ENCODE data around the gene ALKBH2. TPM values are rescaled to one million over a fixed set of nuclear protein-coding genes. Genes with fewer than 3 reads are reported as not detected.

The ALKBH2 gene
- polyA plus RNA-seq, 1 donor from 2014 or later = 44.0 TPM

GRCh38 chr12:109115404-109115757, 22.1 kb upstream of the ALKBH2 start:
- Histone ChIP-seq H3K9ac (ENCODE audit: low read length) (no peak overlapping the region), H3K27ac (ENCODE audit: low read length) (no peak overlapping the region), H3K9me2 (ENCODE audit: insufficient read depth, low read length) (no peaks in the 10 kb centered on the region), H3F3A (ENCODE audit: insufficient read depth, low read length, poor library complexity, severe bottlenecking) (no peaks in the 10 kb centered on the region), H4K20me1 (ENCODE audit: insufficient read depth) (no peaks in the 10 kb centered on the region), H3K4me3 (ENCODE audit: low read length) (no peak overlapping the region), H3K79me2 (replicated peaks; ENCODE audit: insufficient read depth, low read length) (no peaks in the 10 kb centered on the region), H3K27me3 (ENCODE audit: insufficient read depth, low read depth, low read length) (no peaks in the 10 kb centered on the region), H3K9me3 (ENCODE audit: low read length) (no peaks in the 10 kb centered on the region), H3K4me2 (ENCODE audit: low read length) (no peak overlapping the region), H3K36me3 (ENCODE audit: insufficient read depth, low read length) (no peaks in the 10 kb centered on the region), H2AFZ (ENCODE audit: low read depth, low read length) (no peak overlapping the region)
- TF ChIP-seq MXI1 (conservative IDR thresholded peaks at IDR 0.05; ENCODE audit: poor library complexity, severe bottlenecking) (no peak), POLR2AphosphoS5 (IDR thresholded peaks at IDR 0.05) (no peak), TAF1 (IDR thresholded peaks at IDR 0.05; ENCODE audit: low read depth) (no peak), RAD21 (conservative IDR thresholded peaks at IDR 0.05) (no peak), SMC3 (conservative IDR thresholded peaks at IDR 0.05; ENCODE audit: poor library complexity) (no peak), EZH2 (IDR thresholded peaks at IDR 0.05; ENCODE audit: borderline replicate concordance, insufficient read depth, low read length, poor library complexity, severe bottlenecking) (no peak), EP300 (conservative IDR thresholded peaks at IDR 0.05; ENCODE audit: poor library complexity, severe bottlenecking) (no peak)
- TF ChIP-seq, protein P1, sequence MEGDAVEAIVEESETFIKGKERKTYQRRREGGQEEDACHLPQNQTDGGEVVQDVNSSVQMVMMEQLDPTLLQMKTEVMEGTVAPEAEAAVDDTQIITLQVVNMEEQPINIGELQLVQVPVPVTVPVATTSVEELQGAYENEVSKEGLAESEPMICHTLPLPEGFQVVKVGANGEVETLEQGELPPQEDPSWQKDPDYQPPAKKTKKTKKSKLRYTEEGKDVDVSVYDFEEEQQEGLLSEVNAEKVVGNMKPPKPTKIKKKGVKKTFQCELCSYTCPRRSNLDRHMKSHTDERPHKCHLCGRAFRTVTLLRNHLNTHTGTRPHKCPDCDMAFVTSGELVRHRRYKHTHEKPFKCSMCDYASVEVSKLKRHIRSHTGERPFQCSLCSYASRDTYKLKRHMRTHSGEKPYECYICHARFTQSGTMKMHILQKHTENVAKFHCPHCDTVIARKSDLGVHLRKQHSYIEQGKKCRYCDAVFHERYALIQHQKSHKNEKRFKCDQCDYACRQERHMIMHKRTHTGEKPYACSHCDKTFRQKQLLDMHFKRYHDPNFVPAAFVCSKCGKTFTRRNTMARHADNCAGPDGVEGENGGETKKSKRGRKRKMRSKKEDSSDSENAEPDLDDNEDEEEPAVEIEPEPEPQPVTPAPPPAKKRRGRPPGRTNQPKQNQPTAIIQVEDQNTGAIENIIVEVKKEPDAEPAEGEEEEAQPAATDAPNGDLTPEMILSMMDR (IDR thresholded peaks at IDR 0.05; ENCODE audit: poor library complexity, severe bottlenecking) = no peak
- TF ChIP-seq, protein P2, sequence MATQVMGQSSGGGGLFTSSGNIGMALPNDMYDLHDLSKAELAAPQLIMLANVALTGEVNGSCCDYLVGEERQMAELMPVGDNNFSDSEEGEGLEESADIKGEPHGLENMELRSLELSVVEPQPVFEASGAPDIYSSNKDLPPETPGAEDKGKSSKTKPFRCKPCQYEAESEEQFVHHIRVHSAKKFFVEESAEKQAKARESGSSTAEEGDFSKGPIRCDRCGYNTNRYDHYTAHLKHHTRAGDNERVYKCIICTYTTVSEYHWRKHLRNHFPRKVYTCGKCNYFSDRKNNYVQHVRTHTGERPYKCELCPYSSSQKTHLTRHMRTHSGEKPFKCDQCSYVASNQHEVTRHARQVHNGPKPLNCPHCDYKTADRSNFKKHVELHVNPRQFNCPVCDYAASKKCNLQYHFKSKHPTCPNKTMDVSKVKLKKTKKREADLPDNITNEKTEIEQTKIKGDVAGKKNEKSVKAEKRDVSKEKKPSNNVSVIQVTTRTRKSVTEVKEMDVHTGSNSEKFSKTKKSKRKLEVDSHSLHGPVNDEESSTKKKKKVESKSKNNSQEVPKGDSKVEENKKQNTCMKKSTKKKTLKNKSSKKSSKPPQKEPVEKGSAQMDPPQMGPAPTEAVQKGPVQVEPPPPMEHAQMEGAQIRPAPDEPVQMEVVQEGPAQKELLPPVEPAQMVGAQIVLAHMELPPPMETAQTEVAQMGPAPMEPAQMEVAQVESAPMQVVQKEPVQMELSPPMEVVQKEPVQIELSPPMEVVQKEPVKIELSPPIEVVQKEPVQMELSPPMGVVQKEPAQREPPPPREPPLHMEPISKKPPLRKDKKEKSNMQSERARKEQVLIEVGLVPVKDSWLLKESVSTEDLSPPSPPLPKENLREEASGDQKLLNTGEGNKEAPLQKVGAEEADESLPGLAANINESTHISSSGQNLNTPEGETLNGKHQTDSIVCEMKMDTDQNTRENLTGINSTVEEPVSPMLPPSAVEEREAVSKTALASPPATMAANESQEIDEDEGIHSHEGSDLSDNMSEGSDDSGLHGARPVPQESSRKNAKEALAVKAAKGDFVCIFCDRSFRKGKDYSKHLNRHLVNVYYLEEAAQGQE (IDR thresholded peaks at IDR 0.05; ENCODE audit: borderline replicate concordance) = no peak

DNA sequence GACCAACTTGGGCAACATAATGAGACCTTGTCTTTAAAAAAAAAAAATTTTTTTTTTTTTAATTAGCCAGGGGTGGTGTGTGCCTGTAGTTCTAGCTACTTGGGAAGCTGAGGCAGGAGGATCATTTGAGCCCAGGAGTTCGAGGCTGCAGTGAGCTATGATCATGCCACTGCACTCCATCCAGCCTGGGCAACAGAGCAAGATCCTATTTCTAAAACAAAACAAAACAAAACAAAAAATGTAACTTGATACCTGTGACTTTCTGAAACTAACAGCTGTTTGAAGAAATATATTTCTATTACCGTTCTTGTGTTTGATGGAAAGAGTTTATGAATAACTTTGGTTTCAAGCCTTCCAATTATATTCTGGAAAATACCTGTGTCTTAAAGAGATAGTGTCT, 21.4 kb upstream of the ALKBH2 start:
- no peak overlapping the region for H3K4me3 ChIP-seq (ENCODE audit: low read length)
- no peaks in the 10 kb centered on the region for H3F3A ChIP-seq (ENCODE audit: insufficient read depth, low read length, poor library complexity, severe bottlenecking)
- H2AFZ ChIP-seq (ENCODE audit: low read depth, low read length) = no peak overlapping the region
- H3K9ac ChIP-seq (ENCODE audit: low read length) = no peak overlapping the region
- H3K79me2 ChIP-seq (replicated peaks; ENCODE audit: insufficient read depth, low read length) = no peaks in the 10 kb centered on the region
- no peaks in the 10 kb centered on the region for H4K20me1 ChIP-seq (ENCODE audit: insufficient read depth)
- no peak overlapping the region for H3K27ac ChIP-seq (ENCODE audit: low read length)
- H3K27me3 ChIP-seq (ENCODE audit: insufficient read depth, low read depth, low read length) = no peaks in the 10 kb centered on the region
- no peaks in the 10 kb centered on the region for H3K9me3 ChIP-seq (ENCODE audit: low read length)
- no peak overlapping the region for H3K4me2 ChIP-seq (ENCODE audit: low read length)
- no peaks in the 10 kb centered on the region for H3K9me2 ChIP-seq (ENCODE audit: insufficient read depth, low read length)
- H3K36me3 ChIP-seq (ENCODE audit: insufficient read depth, low read length) = no peaks in the 10 kb centered on the region
- TF ChIP-seq EZH2 (IDR thresholded peaks at IDR 0.05; ENCODE audit: borderline replicate concordance, insufficient read depth, low read length, poor library complexity, severe bottlenecking) (no peak), POLR2AphosphoS5 (IDR thresholded peaks at IDR 0.05) (no peak), EP300 (conservative IDR thresholded peaks at IDR 0.05; ENCODE audit: poor library complexity, severe bottlenecking) (no peak)
- TF ChIP-seq, protein P1 (IDR thresholded peaks at IDR 0.05; ENCODE audit: poor library complexity, severe bottlenecking) = no peak

Measured in neural cell (in vitro differentiated cells).